Neural cell (in vitro differentiated cells): ENCODE measurements around the gene ACAP1. TPM values are rescaled to one million over a fixed set of nuclear protein-coding genes. Genes with fewer than 3 reads are reported as not detected.

Experiments used
- H2AFZ ChIP-seq: fragments of 200-600, 300-800 bp; sonication (generic), shearing (Covaris generic); 2 replicates; pipeline ENCODE4 v1.6.0; 2014; ENCODE audit warnings: low read depth, mild to moderate bottlenecking, antibody characterized with exemption, low read length, moderate library complexity
- H3F3A ChIP-seq: fragments of 200-600 bp; shearing (Covaris generic); 2 replicates; pipeline ENCODE4 v1.6.1; 2016; ENCODE audit warnings: mild to moderate bottlenecking, moderate library complexity, mixed read lengths, antibody characterized with exemption, low read length; ENCODE audit not compliant: insufficient read depth, poor library complexity, severe bottlenecking
- H3K27ac ChIP-seq: fragments of 200-600, 300-800 bp; sonication (generic), shearing (Covaris generic); 2 replicates; pipeline ENCODE4 v1.5.1; 2014; ENCODE audit warnings: mild to moderate bottlenecking, low read length, moderate library complexity
- H3K27me3 ChIP-seq: fragments of 300-800, 200-600 bp; sonication (generic), shearing (Covaris generic); 2 replicates; pipeline ENCODE4 v1.6.0; 2014; ENCODE audit warnings: mild to moderate bottlenecking, low read depth, low read length, moderate library complexity; ENCODE audit not compliant: insufficient read depth
- H3K36me3 ChIP-seq: fragments of 300-800, 200-600 bp; sonication (generic), shearing (Covaris generic); 2 replicates; pipeline ENCODE4 v1.5.1; 2014; ENCODE audit warnings: mild to moderate bottlenecking, antibody characterized with exemption, low read length, moderate library complexity; ENCODE audit not compliant: insufficient read depth
- H3K4me2 ChIP-seq: fragments of 300-800, 200-600 bp; sonication (generic), shearing (Covaris generic); 2 replicates; pipeline ENCODE4 v1.6.0; 2014; ENCODE audit warnings: mild to moderate bottlenecking, low read length
- H3K4me3 ChIP-seq: fragments of 300-800, 200-600 bp; sonication (generic), shearing (Covaris generic); 2 replicates; pipeline ENCODE4 v1.5.1; 2014; ENCODE audit warnings: mild to moderate bottlenecking, low read length, moderate library complexity
- H3K79me2 ChIP-seq: fragments of 200-600 bp; shearing (Covaris generic); replicated peaks from 2 replicates; pipeline ENCODE4 v1.6.0; 2014; ENCODE audit warnings: mild to moderate bottlenecking, low read length, moderate library complexity; ENCODE audit not compliant: insufficient read depth
- H3K9ac ChIP-seq: fragments of 300-800, 200-600 bp; sonication (generic), shearing (Covaris generic); 2 replicates; pipeline ENCODE4 v1.6.1; 2016; ENCODE audit warnings: mild to moderate bottlenecking, low read length, mixed read lengths
- H3K9me2 ChIP-seq: fragments of 200-600 bp; shearing (Covaris generic); 2 replicates; pipeline ENCODE4 v1.6.1; 2016; ENCODE audit warnings: mild to moderate bottlenecking, low read length, mixed read lengths; ENCODE audit not compliant: insufficient read depth
- H3K9me3 ChIP-seq: fragments of 200-600, 300-800 bp; sonication (generic), shearing (Covaris generic); 2 replicates; pipeline ENCODE4 v1.6.1; 2016; ENCODE audit warnings: mild to moderate bottlenecking, mixed run types, low read length, moderate library complexity, mixed read lengths
- H4K20me1 ChIP-seq: fragments of 200-600 bp; shearing (Covaris generic); 2 replicates; pipeline ENCODE4 v1.6.1; 2016; ENCODE audit warnings: mild to moderate bottlenecking, mixed run types; ENCODE audit not compliant: insufficient read depth
- EP300 ChIP-seq: fragments of 450-650 bp; conservative IDR thresholded peaks from 2 replicates; pipeline ENCODE4 v1.6.1; 2014; ENCODE audit warnings: antibody characterized with exemption, mild to moderate bottlenecking, moderate library complexity; ENCODE audit not compliant: poor library complexity, severe bottlenecking
- EZH2 ChIP-seq: fragments of 200-600, 300-800 bp; shearing (Covaris generic), sonication (generic); IDR thresholded peaks from 2 replicates; pipeline ENCODE4 v1.6.1; 2014; ENCODE audit warnings: antibody characterized with exemption, low read length, borderline replicate concordance, mild to moderate bottlenecking; ENCODE audit not compliant: insufficient read depth, poor library complexity, severe bottlenecking
- MXI1 ChIP-seq: fragments of 450-650 bp; conservative IDR thresholded peaks from 2 replicates; pipeline ENCODE4 v1.6.1; 2014; ENCODE audit warnings: antibody characterized with exemption, mild to moderate bottlenecking; ENCODE audit not compliant: poor library complexity, severe bottlenecking
- POLR2AphosphoS5 ChIP-seq: IDR thresholded peaks from 2 replicates; pipeline ENCODE4 v1.6.1; 2012
- RAD21 ChIP-seq: fragments of 450-650 bp; conservative IDR thresholded peaks from 2 replicates; pipeline ENCODE4 v1.6.1; 2014; ENCODE audit warnings: antibody characterized with exemption, mild to moderate bottlenecking, moderate library complexity
- REST ChIP-seq: IDR thresholded peaks from 2 replicates; pipeline ENCODE4 v1.6.1; 2012; ENCODE audit warnings: borderline replicate concordance
- SMC3 ChIP-seq: fragments of 450-650 bp; conservative IDR thresholded peaks from 2 replicates; pipeline ENCODE4 v1.6.1; 2014; ENCODE audit warnings: antibody characterized with exemption, mild to moderate bottlenecking, moderate library complexity; ENCODE audit not compliant: poor library complexity
- TAF1 ChIP-seq: IDR thresholded peaks from 2 replicates; pipeline ENCODE4 v1.6.1; 2012; ENCODE audit warnings: low read depth
- polyA plus RNA-seq: library from polyadenylated mRNA; depleted of rRNA; stranded (reverse); fragments of >200 nt; gene quantifications from 2 replicates; pipeline ENCODE4 v1.2.3, GENCODE V29; 2014
- TF ChIP-seq, protein P1 (sequence below): fragments of 450-650 bp; IDR thresholded peaks from 2 replicates; pipeline ENCODE4 v1.5.1; 2014; ENCODE audit warnings: antibody characterized with exemption, mild to moderate bottlenecking, moderate library complexity; ENCODE audit not compliant: poor library complexity, severe bottlenecking

Gene ACAP1
- polyA plus RNA-seq, 1 donor from 2014 or later = 0.66 TPM

DNA sequence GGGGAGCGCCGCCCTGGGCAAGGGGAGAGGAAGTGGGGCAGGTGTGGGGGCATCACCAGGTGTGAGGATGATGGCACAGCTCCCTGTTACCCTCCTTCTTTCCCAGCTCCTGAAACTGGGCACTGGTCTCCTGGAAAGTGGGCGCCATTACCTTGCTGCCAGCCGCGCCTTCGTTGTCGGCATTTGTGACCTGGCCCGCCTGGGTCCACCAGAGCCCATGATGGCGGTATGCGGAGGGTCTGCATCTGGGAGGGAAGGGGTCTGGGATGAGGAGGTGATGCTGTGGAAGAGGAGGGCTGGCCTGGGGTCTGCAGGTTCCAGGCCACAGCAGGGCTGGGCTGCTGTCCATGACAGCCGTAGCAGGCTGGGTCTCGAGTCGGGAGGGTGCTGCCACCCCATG is 5.5 kb downstream of the ACAP1 start:
- H2AFZ ChIP-seq = no peak overlapping the region
- no peak for TF ChIP-seq POLR2AphosphoS5
- no peak for TF ChIP-seq EZH2
- H3K36me3 ChIP-seq = no peaks in the 10 kb centered on the region
- H4K20me1 ChIP-seq = no peaks in the 10 kb centered on the region
- no peak overlapping the region for H3K4me3 ChIP-seq
- no peaks in the 10 kb centered on the region for H3K79me2 ChIP-seq
- no peaks in the 10 kb centered on the region for H3K9me2 ChIP-seq
- H3K4me2 ChIP-seq = no peak overlapping the region
- no peaks in the 10 kb centered on the region for H3F3A ChIP-seq
- H3K27ac ChIP-seq = no peak overlapping the region
- no peaks in the 10 kb centered on the region for H3K9me3 ChIP-seq
- no peak overlapping the region for H3K9ac ChIP-seq
- no peaks in the 10 kb centered on the region for H3K27me3 ChIP-seq

DNA sequence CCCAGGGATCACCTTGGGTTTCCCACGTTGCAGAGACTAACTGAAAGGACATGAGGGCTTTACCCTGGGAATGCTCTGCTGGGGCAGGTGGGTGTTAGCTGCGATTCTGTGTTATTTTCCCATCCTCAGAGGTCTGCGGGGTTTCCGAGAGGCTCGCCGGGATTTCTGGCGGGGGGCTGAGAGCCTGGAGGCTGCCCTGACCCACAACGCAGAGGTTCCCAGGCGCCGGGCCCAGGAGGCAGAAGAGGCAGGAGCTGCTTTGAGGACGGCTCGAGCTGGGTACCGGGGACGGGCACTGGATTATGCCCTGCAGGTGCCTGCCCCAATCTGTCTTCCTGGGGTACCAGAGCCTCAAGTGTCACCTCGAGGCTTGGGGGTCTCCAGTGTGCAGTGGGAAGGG is 6.9 kb downstream of the ACAP1 start:
- Histone ChIP-seq H3K9me2 (no peaks in the 10 kb centered on the region), H4K20me1 (no peaks in the 10 kb centered on the region), H3K27ac (no peak overlapping the region), H3K36me3 (no peaks in the 10 kb centered on the region), H3F3A (no peaks in the 10 kb centered on the region), H3K9me3 (no peaks in the 10 kb centered on the region), H3K79me2 (no peaks in the 10 kb centered on the region), H2AFZ (no peak overlapping the region), H3K4me3 (no peak overlapping the region), H3K27me3 (no peaks in the 10 kb centered on the region), H3K9ac (no peak overlapping the region), H3K4me2 (no peak overlapping the region)
- TF ChIP-seq EZH2 (no peak), EP300 (no peak), TAF1 (no peak), SMC3 (no peak), REST (no peak), POLR2AphosphoS5 (no peak), MXI1 (no peak), RAD21 (no peak)
- TF ChIP-seq, protein P1, sequence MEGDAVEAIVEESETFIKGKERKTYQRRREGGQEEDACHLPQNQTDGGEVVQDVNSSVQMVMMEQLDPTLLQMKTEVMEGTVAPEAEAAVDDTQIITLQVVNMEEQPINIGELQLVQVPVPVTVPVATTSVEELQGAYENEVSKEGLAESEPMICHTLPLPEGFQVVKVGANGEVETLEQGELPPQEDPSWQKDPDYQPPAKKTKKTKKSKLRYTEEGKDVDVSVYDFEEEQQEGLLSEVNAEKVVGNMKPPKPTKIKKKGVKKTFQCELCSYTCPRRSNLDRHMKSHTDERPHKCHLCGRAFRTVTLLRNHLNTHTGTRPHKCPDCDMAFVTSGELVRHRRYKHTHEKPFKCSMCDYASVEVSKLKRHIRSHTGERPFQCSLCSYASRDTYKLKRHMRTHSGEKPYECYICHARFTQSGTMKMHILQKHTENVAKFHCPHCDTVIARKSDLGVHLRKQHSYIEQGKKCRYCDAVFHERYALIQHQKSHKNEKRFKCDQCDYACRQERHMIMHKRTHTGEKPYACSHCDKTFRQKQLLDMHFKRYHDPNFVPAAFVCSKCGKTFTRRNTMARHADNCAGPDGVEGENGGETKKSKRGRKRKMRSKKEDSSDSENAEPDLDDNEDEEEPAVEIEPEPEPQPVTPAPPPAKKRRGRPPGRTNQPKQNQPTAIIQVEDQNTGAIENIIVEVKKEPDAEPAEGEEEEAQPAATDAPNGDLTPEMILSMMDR = no peak
